Ishikawa (cell line): Measurements from ENCODE around the gene LPGAT1.

Source experiments
- EP300 ChIP-seq: IDR thresholded peaks from 2 replicates; pipeline ENCODE4 v1.6.1; 2012; ENCODE audit warnings: borderline replicate concordance
- MAX ChIP-seq: IDR thresholded peaks from 2 replicates; pipeline ENCODE4 v1.6.1; 2012
- NFIC ChIP-seq: IDR thresholded peaks from 2 replicates; pipeline ENCODE4 v1.6.1; 2012
- RAD21 ChIP-seq: IDR thresholded peaks from 2 replicates; pipeline ENCODE4 v1.6.1; 2012; ENCODE audit warnings: low read depth
- REST ChIP-seq: IDR thresholded peaks from 2 replicates; pipeline ENCODE4 v1.6.1; 2012; ENCODE audit warnings: low read depth, mild to moderate bottlenecking
- TAF1 ChIP-seq: IDR thresholded peaks from 2 replicates; pipeline ENCODE4 v1.6.1; 2012; ENCODE audit warnings: low read depth, mild to moderate bottlenecking

- no peak for TF ChIP-seq RAD21
- TF ChIP-seq EP300 = no peak
- no peak for TF ChIP-seq MAX
- no peak for TF ChIP-seq TAF1
- no peak for TF ChIP-seq REST
- TF ChIP-seq NFIC = no peak
Measured at GRCh38 chr1:211738096-211738690, 92.4 kb downstream of the LPGAT1 start.
